KG1 (cell line): Measurements from ENCODE around the gene PFKFB3.

Source experiments
- DNase-seq: peaks from one replicate; lab custom pipeline; 2025; lab: John Stamatoyannopoulos, UW

The PFKFB3 gene

DNA sequence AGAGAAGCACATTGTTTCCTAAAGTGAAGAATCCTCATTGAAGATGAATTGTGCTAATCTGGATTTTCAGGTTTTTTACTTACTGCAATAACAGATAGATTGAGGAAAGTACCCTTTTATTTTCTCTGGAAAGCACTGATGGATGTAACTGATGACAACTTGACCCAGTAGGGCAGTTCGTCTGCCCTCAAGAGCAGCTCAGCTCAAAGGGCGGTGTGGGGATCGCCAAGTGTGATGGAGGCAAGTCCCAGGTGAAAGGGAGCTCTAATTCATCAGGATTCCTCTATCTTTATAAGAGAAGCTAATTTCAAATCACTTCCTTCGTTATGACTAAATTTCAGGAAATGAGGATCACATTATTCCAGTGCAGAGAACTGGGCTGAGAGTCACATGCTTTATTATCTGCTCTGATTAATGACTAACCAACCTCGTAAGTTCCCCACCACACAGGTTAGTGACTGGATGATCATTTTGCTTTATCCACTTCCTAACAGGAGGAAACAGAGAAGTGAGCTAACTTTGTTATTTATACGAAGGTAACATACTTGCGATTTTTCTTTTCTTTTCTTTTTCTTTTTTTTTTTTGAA, 98.8 kb downstream of the PFKFB3 start:
- DNase-seq = no peak
